Stimulated activated CD4-positive, alpha-beta T cell treated with anti-CD3 and anti-CD28 coated beads, Interleukin-4, amount 100 ng/mL, for 4 hours (primary cell): ENCODE measurements around the gene MPP4.

ENCODE experiments used
- DNase-seq, 2 experiments: peaks; one replicate each; pipeline ENCODE4 v3.0.0-alpha.2; 2020

MPP4 gene

DNA sequence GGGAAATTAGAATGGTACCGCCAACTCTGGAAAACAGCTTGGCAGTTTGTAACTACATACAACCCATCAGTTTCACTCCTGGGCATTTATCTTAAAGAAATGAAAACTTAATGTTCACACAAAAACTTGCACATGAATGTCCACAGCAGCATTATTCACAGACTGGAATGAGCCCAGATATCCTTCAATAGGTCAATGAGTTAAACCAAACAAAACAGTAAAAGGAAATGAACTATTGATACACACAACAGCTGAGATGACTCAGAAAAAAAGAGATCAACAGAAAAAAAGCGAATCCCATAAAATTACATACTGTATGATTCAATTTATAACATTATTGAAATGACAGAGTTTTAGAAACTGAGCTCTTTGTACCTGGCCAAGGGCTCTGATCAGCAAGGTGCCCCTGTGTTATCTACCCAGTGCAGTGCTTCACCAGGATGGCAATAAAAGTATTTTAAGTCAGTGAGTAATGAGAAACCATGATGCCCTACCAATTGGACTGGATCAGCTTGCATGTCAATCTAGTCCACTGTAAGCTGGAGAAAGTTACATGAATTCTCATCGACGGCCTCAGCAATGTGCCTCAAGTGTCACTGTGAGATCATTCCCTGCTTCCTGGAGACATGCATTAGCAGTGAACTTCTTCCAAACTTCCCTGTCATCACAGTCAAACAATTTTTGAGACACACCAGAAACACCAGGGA is 77.0 kb downstream of the MPP4 start:
- no peak for DNase-seq

DNA sequence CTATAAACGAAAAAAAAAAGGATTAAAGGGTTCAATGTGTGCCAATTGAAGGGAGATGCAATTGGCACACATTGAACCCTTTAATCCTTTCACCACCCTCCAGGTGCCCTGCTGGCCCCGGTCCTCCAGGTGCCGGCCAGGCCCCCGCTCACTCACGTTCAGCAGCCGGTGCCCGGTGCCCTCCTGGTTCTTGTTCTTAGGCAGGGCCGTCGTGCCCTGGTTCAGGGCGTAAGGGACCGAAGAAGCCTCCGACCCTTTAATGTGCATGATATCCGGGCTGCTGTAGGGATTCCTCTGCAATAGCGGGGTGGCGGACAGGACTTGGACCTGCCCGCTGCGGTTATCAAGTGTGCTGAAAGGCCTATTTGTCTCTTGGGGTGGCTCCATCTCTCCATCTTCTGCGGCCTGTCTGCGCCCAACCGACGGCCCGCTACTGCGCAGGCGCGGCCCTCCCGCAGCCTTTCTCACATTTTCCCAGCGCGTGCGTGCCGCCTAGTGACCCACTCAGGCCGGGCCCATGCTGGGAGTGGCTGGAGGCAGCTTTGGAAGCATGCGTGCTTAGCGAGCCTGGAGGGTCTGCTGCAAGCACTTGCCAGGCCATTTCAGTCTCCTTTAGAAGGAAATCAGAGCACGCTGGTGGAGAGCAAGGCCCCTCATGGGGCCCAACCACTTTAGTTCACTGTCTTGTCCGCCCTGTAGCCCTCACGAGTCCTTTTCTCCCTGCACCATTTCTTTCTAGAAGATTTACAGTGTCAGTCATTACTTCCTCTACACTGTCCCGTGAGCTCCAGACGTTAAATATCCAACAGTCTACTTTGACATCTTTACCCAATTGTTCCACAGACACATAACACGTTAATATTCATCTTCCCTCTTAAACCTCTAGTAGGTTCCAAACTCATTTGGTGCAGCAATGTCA is 79.4 kb downstream of the MPP4 start:
- no peak for DNase-seq

DNA sequence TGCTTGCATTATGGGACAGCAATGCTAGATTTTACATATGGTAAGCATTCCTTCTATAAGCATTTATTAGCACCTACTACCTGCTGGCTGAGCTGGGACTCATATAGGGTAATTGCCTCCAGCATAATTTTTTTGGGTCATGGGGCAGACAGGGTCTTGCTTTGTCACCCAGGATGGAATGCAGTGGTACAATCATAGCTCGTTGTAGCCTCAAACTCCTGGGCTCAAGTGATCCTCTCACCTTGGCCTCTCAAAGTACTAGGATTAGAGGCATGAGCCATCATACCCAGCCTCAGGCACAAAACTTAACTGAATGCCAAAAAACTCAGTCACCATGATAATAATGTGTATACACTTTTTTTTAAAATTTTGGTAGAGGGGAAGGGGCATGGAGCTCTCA is 90.4 kb downstream of the MPP4 start:
- DNase-seq: no peak

DNA sequence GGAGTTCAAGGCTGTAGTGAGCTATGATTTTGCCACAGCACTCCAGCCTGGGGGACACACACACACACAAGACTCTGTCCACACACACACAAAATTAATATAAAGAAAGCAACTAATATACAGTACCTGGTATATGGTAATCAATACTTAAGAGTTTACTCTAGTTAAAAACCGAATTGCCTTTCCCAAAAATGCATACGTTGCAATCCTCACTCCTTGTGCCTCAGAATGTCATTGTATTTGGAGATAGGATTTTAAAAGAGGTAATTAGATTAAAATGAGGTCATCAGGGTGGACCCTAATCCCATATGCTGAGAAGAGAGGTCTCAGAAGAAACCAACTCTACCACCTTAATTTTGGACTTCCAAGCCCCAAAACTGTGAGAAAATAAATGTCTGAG is 90.9 kb downstream of the MPP4 start:
- DNase-seq: no peak

DNA sequence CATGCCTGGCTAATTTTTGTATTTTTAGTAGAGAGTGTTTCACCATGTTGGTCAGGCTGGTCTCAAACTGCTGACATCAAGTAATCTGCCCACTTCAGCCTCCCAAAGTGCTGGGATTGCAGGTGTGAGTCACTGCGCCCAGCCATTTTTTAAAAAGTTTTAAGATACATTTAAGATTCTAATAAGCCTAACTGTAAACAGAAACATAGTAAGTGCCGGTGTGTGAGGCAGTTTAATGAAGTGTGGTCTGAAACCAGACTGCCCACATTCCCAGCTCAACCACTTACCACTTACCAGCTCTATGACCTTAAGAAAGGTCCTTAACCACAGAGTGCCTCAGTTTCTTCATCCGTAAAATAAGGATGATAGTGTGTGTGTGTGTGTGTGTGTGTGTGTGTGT is 97.5 kb downstream of the MPP4 start:
- no peak for DNase-seq

DNA sequence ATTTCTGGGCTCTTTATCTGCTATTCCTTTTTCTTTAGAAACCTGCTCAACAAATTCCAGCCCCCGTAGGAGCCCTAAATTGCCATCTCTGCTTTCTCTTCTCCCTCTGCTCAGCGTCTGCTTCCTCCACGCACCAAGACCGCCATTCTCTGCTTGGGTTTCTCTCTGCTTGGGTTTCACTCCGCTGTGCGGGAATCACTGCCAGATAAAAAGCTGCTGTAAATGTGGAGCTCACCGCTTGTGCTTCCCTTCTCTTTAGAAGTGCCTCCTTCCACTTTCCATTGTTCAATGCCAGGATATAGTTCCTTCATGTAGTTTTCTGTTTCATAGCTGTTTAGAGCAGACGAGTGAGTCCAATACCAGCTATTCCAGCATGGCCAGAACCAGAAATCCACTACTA is 101.0 kb downstream of the MPP4 start:
- DNase-seq: no peak
